Chondrocyte (in vitro differentiated cells): Measurements from ENCODE around the gene GPR161. TPM values are rescaled to one million over a fixed set of nuclear protein-coding genes. Genes with fewer than 3 reads are reported as not detected.

Experiments
- DNase-seq: peaks from one replicate; pipeline ENCODE4 v3.0.0; 2021; ENCODE audit warnings: mixed read lengths, low spot score
- H3K27ac Mint-ChIP-seq: one replicate; pipeline ENCODE4 v1.8.0; 2021; ENCODE audit warnings: mild to moderate bottlenecking, moderate library complexity, mixed read lengths; ENCODE audit not compliant: unreplicated experiment
- H3K27me3 Mint-ChIP-seq: 2 replicates; pipeline ENCODE4 v1.8.0; 2021; ENCODE audit warnings: low read depth, mixed read lengths
- H3K36me3 Mint-ChIP-seq: 2 replicates; pipeline ENCODE4 v1.8.0; 2021; ENCODE audit warnings: low read depth, mixed read lengths
- H3K4me1 Mint-ChIP-seq: 2 replicates; pipeline ENCODE4 v1.8.0; 2021; ENCODE audit warnings: low read depth, mild to moderate bottlenecking, mixed read lengths
- H3K4me3 Mint-ChIP-seq: one replicate; pipeline ENCODE4 v1.8.0; 2021; ENCODE audit warnings: mild to moderate bottlenecking, moderate library complexity, mixed read lengths; ENCODE audit not compliant: unreplicated experiment
- H3K9me3 Mint-ChIP-seq: 2 replicates; pipeline ENCODE4 v1.8.0; 2021; ENCODE audit warnings: low read depth, mixed read lengths
- CTCF ChIP-seq: fragments of 200-600 bp; sonication (generic); IDR thresholded peaks from 2 replicates; pipeline ENCODE4 v1.5.0; 2021; ENCODE audit warnings: antibody characterized with exemption, mild to moderate bottlenecking, moderate library complexity
- total RNA-seq: library from RNA; stranded (reverse); gene quantifications from 3 replicates; pipeline ENCODE4 v1.2.1, GENCODE V29; 2021

Gene GPR161
- total RNA-seq, 1 donor from 2014 or later = 33.5 TPM

- TF ChIP-seq CTCF = no peak
- Mint-ChIP-seq H3K9me3 (no peaks in the 10 kb centered on the region), H3K27ac (peak overlapping the region; percentile 34), H3K36me3 (peaks cover 9% of the 10 kb centered on the region), H3K27me3 (no peaks in the 10 kb centered on the region), H3K4me3 (no peak overlapping the region), H3K4me1 (peaks cover 52% of the 10 kb centered on the region)
- DNase-seq = no peak
Observed at GRCh38 chr1:168083456-168084325, 53.0 kb downstream of the GPR161 start.

- DNase-seq = no peak
- H3K36me3 Mint-ChIP-seq = peaks cover 11% of the 10 kb centered on the region
- no peak overlapping the region for H3K4me3 Mint-ChIP-seq
- H3K27ac Mint-ChIP-seq = peak overlapping the region; percentile 35
- H3K9me3 Mint-ChIP-seq = no peaks in the 10 kb centered on the region
- no peaks in the 10 kb centered on the region for H3K27me3 Mint-ChIP-seq
- peaks cover 53% of the 10 kb centered on the region for H3K4me1 Mint-ChIP-seq
- peak; percentile 88 for TF ChIP-seq CTCF
Observed at GRCh38 chr1:168082008-168082876, 54.5 kb downstream of the GPR161 start.

GRCh38 chr1:168081373-168082007 lies 55.2 kb downstream of the GPR161 start:
- DNase-seq = no peak
- no peaks in the 10 kb centered on the region for H3K27me3 Mint-ChIP-seq
- no peak for TF ChIP-seq CTCF
- no peak overlapping the region for H3K4me3 Mint-ChIP-seq
- H3K36me3 Mint-ChIP-seq = peaks cover 15% of the 10 kb centered on the region
- peak overlapping the region; percentile 10 for H3K27ac Mint-ChIP-seq
- peaks cover 53% of the 10 kb centered on the region for H3K4me1 Mint-ChIP-seq
- H3K9me3 Mint-ChIP-seq = no peaks in the 10 kb centered on the region

GRCh38 chr1:168079761-168080160 lies 57.0 kb downstream of the GPR161 start:
- Mint-ChIP-seq H3K4me3 (no peak overlapping the region), H3K27ac (peak overlapping the region; percentile 60), H3K4me1 (peaks cover 42% of the 10 kb centered on the region), H3K36me3 (peaks cover 19% of the 10 kb centered on the region), H3K27me3 (no peaks in the 10 kb centered on the region), H3K9me3 (no peaks in the 10 kb centered on the region)
- no peak for TF ChIP-seq CTCF
- DNase-seq = no peak

GRCh38 chr1:168069384-168069783 lies 67.3 kb downstream of the GPR161 start:
- H3K4me3 Mint-ChIP-seq = no peak overlapping the region
- H3K9me3 Mint-ChIP-seq = no peaks in the 10 kb centered on the region
- peak; percentile 25 for TF ChIP-seq CTCF
- H3K36me3 Mint-ChIP-seq = peaks cover 32% of the 10 kb centered on the region
- no peaks in the 10 kb centered on the region for H3K4me1 Mint-ChIP-seq
- H3K27me3 Mint-ChIP-seq = no peaks in the 10 kb centered on the region
- DNase-seq = no peak
- H3K27ac Mint-ChIP-seq = no peak overlapping the region
